DMS53 (cell line): ENCODE results near the gene PSAP.
"Not testable (repeated sequence)": the region's sequence is repeated elsewhere in the genome, so short reads cannot be mapped to it uniquely, and the experiment has no call there.

Source experiments
- DNase-seq: peaks from one replicate; lab custom pipeline; 2025; lab: John Stamatoyannopoulos, UW

The PSAP gene

DNA sequence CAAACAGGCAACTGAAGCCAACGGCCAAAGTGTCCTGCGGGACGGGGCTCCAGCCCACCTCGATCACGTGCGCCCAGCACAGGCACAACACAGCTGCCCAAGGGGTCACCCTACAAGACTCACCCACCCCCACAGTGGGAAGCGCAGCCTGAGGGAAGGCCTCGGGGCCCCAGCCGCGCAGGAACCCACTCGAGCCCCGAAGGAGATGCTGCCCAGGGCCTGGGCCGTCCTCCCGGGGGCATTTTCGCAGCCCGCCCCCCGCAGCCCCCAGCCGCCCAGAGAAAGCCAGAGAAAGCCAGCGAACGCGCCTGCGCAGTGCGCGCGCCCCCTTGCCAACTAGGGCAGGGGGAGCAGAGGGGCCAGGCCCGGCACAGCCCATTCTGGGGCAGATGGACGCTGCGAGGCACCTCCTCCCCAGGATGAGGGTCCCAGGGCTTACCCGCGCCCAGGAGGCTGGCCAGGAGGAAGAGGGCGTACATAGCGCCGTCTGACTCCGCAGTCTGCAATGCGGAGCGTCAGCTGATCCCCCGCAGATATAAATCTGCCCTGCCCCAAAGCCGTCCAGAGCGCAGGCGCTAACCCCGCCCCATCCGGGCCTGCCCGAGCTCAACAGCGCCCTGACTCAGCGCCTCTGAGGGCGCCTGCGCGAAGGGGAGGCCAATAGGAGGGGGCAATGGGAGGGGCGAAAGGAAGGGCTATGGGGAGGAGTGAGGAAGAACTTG, at the start of gene PSAP:
Gene PSAP, minus strand, starts transcription at position 509 of the 722 bp plus-strand sequence. Its CDS starts 30 bp downstream, at position 479.
- peak; percentile 99 for DNase-seq

- DNase-seq, result no peak
Observed at GRCh38 chr10:71900441-71901180, 49.6 kb upstream of the PSAP start.

- DNase-seq, result no peak
Observed at GRCh38 chr10:71899665-71900412, 48.8 kb upstream of the PSAP start.

DNA sequence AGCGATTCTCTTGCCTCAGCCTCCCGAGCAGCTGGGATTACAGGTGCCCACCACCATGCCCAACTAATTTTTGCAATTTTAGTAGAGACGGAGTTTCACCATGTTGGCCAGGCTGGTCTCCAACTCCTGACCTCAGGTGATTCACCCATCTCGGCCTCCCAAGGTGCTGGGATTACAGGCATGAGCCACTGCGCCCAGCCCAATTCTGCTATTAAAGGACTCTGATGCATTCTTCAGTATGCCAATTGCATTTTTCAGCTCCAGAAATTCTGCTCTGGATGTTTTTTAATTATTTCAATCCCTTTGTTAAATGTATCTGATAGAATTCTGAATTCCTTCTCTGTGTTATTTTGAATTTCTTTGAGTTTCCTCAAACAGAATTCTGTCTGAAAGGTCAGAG, 47.3 kb upstream of the PSAP start:
- not testable (repeated sequence) for DNase-seq

GRCh38 chr10:71893920-71894319, 42.9 kb upstream of the PSAP start:
- no peak for DNase-seq

- DNase-seq, result no peak
Observed at GRCh38 chr10:71893258-71893815, 42.3 kb upstream of the PSAP start.

DNA sequence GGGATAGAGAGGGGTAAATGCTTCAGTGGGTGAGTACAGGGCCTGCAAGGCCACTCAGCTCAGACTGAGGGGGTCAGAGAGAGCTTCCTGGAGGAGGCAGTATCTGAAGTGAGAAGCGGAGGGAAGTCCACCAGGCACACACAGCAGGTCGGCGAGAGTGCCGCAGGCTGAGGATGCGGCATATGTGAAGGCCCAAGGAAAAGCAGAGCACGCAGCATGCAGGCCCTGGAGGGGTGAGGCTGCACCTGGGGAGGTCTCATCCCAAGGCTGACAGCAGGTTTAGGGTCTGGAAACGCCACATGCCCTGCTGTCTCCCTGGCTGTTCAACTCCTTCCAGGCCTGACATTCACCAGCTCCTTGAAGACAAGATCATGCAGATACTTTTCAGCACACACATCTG, 40.4 kb upstream of the PSAP start:
- no peak for DNase-seq

DNA sequence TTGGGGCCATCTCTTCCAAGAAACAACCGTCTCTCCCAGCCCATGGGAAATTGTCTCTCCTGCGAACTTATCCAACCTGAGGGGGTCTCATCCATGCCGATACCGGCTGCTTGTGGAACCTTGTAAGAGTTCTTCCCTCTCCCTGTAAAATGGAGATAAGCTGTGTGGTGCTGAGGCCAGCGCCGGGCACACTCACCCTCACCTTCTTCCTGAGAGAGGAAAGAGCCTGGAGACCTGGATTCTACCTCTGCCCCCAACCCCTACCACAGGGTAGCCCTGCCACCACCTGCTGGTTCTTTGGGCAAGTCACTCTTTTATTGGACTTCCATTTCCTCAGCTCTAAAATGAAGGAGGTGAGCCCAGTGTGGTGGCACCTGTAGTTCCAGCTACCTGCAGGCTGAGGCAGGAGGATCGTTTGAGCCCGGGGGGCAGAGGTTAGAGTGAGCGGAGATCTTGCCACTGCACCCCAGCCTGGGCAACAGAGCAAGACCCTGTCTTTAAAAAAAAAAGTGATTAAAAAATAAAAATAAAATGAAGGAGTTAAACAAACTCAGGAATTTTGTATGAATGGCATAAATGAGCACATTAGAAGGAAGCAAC, 38.4 kb upstream of the PSAP start:
- peak; percentile 71 for DNase-seq

DNA sequence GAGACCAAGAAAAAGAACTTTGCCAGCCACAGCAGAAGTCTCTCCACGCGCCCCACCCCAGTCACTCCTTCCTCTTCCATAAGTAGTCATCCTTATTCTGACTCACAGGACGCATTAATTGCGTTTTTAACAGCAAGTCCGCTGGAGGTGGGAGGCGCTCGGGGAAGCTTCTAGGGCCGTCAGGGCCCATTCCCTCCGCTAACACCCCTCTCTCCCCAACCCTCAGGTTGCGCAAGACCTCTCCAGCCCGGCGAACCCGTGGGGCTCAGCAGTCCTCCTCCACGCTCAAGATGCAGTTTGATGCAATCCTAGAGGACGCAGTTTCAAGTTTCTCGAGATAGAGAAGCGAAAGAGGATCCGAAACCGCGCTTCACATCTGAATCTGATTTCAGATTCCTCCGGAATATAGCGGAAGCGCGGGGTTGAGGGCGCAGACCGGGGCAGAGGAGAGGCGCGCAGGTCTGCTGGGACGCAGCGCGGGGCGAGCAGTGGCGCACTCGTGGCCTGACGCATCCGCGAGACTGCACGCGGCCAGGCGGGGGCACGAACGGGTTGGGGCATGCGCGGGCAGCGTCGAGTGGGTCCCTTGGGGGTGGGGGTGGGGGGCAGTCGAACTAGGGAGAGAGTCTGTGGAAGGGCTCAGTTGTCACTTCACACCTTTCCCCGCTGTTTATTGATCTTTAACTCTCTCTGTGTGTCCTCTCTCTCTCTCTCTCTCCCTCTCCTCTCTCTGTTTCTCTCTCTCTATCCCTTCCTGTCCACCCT, 37.8 kb upstream of the PSAP start:
- DNase-seq, result peak; percentile 87

DNA sequence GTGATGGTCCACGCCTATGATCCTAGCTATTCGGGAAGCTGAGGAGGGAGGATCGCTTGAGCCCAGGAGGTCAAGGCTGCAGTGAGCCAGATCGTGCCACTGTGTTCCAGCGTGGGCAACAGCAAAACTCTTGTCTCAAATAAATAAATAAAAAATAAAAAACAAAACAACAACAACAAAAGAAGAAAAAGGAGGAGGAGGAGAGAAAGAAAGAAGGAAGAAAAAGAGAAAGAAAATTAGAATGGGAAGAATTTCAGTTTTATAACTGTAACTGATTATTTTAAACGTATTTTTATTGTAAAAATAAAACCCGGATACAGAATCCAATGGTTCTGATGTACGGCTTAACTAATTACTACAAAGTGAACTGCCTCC, 37.2 kb upstream of the PSAP start:
- DNase-seq, result no peak

DNA sequence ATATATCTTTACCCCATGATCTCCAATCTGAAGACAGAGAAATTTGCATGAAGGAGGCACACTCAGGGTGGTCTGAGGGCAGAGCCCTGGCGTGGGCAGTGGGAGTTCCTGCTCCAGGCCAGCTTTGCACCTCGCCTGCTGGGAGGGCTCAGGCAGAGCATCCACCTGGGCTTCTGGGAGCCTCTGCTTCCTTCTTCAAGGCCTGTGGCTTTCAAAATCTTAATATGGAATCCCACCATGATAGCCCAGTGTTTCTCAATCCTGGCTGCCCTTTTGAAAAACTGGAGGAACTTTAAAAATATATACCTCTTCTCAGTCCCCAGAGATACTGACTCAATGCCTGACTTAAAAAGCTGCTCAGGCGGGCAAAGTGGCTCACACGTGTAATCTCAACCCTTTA, 36.7 kb upstream of the PSAP start:
- no peak for DNase-seq

DNA sequence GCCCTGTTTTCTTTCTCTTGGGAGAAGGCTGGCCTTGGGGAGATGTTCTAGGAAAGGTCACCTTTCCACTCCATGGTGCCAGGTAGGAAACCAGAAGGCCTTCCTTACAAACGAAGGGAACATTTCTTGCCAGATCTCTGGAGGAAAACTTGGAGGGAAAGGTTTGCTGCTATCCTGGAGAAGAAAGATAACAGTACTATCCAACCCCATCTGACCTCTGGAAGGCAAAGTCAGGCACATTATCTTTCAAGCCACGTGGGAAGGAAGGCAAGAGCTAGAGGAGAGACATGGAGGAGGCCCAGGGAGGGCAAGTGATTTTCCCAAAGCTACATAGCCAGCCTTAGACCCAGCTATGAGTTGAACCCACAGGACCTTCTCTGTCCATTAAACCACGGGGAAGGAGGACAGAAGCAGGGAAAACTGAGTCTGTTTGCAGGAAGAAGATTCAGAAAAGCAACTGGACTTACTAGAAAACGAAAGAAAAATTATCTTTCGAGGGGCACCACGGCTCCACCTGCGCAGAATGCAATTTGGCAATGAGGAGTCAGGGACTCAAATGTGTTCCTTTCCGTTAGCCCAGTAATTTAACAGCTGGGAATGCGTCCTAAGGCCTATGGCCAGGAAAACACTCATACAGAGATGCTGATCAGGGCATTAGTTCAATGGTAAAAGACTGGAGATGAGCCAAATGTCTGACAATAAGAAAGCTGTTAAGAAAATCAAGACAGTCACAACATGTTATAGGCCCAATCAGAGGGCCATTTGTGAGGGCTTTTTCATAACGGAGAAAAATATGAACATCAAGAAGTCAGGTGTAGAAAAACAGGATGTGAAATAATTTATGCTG, 32.0 kb upstream of the PSAP start:
- no peak for DNase-seq

DNA sequence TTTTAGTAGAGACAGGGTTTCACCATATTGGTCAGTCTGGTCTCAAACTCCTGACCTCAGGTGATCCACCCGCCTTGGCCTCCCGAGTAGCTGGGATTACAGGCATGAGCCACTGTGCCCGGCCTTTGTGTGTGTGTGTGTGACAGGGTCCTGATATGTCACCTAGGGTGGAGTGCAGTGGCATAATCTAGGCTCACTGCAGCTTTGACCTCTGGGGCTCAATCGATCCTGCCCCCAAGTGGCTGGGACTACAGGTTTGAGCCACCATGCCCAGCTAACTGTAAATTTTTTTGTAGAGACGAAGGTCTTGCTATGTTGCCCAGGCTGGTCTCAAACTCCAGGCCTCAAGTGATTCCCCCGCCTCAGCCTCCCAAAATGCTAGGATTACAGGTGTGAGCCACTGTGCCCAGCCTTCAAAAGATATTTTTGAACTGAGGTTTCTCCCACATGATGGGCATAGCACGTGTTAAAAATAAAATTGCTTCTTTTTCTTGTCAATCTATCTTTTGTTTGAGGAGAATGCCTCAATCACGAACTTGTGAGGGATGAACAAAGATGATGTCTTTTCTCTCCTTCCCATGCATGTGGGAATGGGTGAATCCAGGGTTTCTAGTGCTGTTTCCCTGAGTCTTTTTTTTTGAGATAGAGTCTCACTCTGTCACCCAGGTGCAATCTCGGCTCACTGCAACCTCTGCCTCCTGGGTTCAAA, 30.8 kb upstream of the PSAP start:
- DNase-seq, result no peak

GRCh38 chr10:71881307-71881624, 30.2 kb upstream of the PSAP start:
- DNase-seq, result not testable (repeated sequence)

GRCh38 chr10:71880425-71881306, 29.6 kb upstream of the PSAP start:
- DNase-seq, result no peak

- no peak for DNase-seq
Observed at GRCh38 chr10:71878327-71879034, 27.4 kb upstream of the PSAP start.

GRCh38 chr10:71877821-71878220, 26.8 kb upstream of the PSAP start:
- DNase-seq, result no peak

DNA sequence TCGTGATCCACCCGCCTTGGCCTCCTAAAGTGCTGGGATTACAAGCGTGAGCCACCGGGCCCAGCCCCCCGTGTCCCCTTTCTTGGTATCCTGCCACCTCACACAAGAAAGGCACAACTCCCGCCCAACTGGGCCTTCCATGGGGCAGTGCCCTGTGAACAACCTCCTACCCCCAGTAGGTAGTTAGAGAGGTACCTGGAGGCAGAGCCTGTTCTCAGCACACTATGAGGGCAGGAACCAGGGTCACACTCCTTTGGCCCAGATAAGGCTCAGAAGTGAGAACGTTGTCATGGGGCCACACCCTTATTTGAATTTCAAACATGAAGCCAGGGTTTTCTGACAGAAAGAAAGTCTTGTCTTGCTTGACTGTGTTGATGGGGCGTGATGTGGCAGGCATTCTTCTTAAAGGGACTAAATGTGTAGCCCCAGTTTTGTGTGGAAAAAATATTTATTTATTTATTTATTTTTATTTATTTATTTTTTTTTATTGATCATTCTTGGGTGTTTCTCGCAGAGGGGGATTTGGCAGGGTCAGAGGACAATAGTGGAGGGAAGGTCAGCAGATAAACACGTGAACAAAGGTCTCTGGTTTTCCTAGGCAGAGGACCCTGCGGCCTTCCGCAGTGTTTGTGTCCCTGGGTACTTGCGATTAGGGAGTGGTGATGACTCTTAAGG, 23.8 kb upstream of the PSAP start:
- DNase-seq, result not testable (repeated sequence)
